ENCODE measurements around the gene PRSS53.

PRSS53 gene

GRCh38 chr16:31077024-31077423 lies 11.7 kb downstream of the PRSS53 start:
- DNase-seq, result no peak

- DNase-seq, result no peak
These were observed 12.4 kb downstream of the PRSS53 start for GRCh38 chr16:31076319-31076718.

GRCh38 chr16:31074814-31075183 lies 13.9 kb downstream of the PRSS53 start:
- no peak for DNase-seq

- peak; percentile 100 for DNase-seq
These were observed 14.6 kb downstream of the PRSS53 start, which contains the start of the genes ZNF646 and ZNF668 for GRCh38 chr16:31073970-31074813. TSS of gene ZNF646 (plus strand) at chr16:31074422. CDS start at chr16:31076325, 1,903 bp downstream. TSS of gene ZNF668 (minus strand) at chr16:31074240. CDS start at chr16:31064459, 9,781 bp downstream.

GRCh38 chr16:31073142-31073969 lies 15.4 kb downstream of the PRSS53 start:
- DNase-seq, result peak; percentile 94

- DNase-seq, result peak; percentile 33
These were observed 16.1 kb downstream of the PRSS53 start for GRCh38 chr16:31072540-31073141.

- DNase-seq, result peak; percentile 79
These were observed 16.9 kb downstream of the PRSS53 start for GRCh38 chr16:31071861-31072260.

- DNase-seq, result no peak
These were observed 21.4 kb downstream of the PRSS53 start for GRCh38 chr16:31067342-31067741.

- peak; percentile 97 for DNase-seq
These were observed 23.8 kb downstream of the PRSS53 start for GRCh38 chr16:31064882-31065461.

- no peak for DNase-seq
These were observed 24.7 kb downstream of the PRSS53 start for GRCh38 chr16:31063843-31064611.

GRCh38 chr16:31063495-31063842 lies 25.3 kb downstream of the PRSS53 start:
- no peak for DNase-seq

- no peak for DNase-seq
These were observed 26.8 kb downstream of the PRSS53 start for GRCh38 chr16:31061813-31062440.

- no peak for DNase-seq
These were observed 27.5 kb downstream of the PRSS53 start for GRCh38 chr16:31061126-31061812.

GRCh38 chr16:31055613-31056012 lies 33.1 kb downstream of the PRSS53 start:
- no peak for DNase-seq

GRCh38 chr16:31052114-31052513 lies 36.6 kb downstream of the PRSS53 start:
- peak; percentile 90 for DNase-seq

- DNase-seq, result no peak
These were observed 38.3 kb downstream of the PRSS53 start for GRCh38 chr16:31050280-31051030.

- no peak for DNase-seq
These were observed 44.8 kb downstream of the PRSS53 start for GRCh38 chr16:31043898-31044481.

GRCh38 chr16:31043352-31043751 lies 45.4 kb downstream of the PRSS53 start:
- DNase-seq, result no peak

GRCh38 chr16:31042866-31043265 lies 45.9 kb downstream of the PRSS53 start:
- no peak for DNase-seq

GRCh38 chr16:31038993-31039392 lies 49.8 kb downstream of the PRSS53 start:
- no peak for DNase-seq

All from fibroblast of skin of scalp (primary cell).